ENCODE data around the gene LRRC17.

DNA sequence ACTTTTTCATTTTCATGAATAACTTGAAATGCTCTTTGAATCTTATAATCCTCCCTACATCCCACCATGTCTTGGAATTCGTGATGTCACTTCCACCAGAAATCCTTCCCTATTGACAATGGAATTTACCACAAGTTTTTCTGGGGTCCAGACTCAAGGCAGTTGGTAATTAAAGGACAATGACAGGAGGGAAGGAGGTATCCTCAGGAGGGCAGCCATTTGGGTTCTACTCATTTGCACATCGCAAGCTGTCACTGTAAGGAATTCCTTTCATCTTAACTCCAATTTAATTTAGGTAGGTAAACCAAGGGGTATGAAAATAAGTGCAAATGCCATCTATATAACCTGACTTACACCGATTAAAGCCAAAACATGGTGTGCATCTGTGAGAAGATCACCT lies 21.9 kb downstream of the LRRC17 start:
- TF ChIP-seq POLR2AphosphoS5 (IDR thresholded peaks at IDR 0.05), result no peak
- TF ChIP-seq, protein P1, sequence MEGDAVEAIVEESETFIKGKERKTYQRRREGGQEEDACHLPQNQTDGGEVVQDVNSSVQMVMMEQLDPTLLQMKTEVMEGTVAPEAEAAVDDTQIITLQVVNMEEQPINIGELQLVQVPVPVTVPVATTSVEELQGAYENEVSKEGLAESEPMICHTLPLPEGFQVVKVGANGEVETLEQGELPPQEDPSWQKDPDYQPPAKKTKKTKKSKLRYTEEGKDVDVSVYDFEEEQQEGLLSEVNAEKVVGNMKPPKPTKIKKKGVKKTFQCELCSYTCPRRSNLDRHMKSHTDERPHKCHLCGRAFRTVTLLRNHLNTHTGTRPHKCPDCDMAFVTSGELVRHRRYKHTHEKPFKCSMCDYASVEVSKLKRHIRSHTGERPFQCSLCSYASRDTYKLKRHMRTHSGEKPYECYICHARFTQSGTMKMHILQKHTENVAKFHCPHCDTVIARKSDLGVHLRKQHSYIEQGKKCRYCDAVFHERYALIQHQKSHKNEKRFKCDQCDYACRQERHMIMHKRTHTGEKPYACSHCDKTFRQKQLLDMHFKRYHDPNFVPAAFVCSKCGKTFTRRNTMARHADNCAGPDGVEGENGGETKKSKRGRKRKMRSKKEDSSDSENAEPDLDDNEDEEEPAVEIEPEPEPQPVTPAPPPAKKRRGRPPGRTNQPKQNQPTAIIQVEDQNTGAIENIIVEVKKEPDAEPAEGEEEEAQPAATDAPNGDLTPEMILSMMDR (IDR thresholded peaks at IDR 0.05 in 8 of 11, conservative IDR thresholded peaks at IDR 0.05 in 3 of 11), result no peak
- no peak for TF ChIP-seq POLR2A (IDR thresholded peaks at IDR 0.05)
